ENCODE measurements around the gene OPTN. TPM values are rescaled to one million over a fixed set of nuclear protein-coding genes. Genes with fewer than 3 reads are reported as not detected.
"Not testable (repeated sequence)": the region's sequence is repeated elsewhere in the genome, so short reads cannot be mapped to it uniquely, and the experiment has no call there.

Gene OPTN
- 30.3 TPM for polyA plus RNA-seq (ENCODE audit: insufficient read length)

GRCh38 chr10:13099666-13100348 lies at the start of gene OPTN:
Gene OPTN (plus strand): TSS chr10:13100163. CDS start chr10:13109123, 8,960 bp downstream.
- no peak for DNase-seq (ENCODE audit: low read depth)

GRCh38 chr10:13051126-13051694 lies 48.8 kb upstream of the OPTN start:
- DNase-seq (ENCODE audit: low read depth) = no peak

GRCh38 chr10:13053208-13053607 lies 46.8 kb upstream of the OPTN start:
- not testable (repeated sequence) for DNase-seq (ENCODE audit: low read depth)

GRCh38 chr10:13053794-13054462 lies 46.0 kb upstream of the OPTN start:
- no peak for DNase-seq (ENCODE audit: low read depth)

- DNase-seq (ENCODE audit: low read depth) = no peak
Observed at GRCh38 chr10:13054844-13055243, 45.1 kb upstream of the OPTN start.

- no peak for DNase-seq (ENCODE audit: low read depth)
Observed at GRCh38 chr10:13056456-13057077, 43.4 kb upstream of the OPTN start.

- no peak for DNase-seq (ENCODE audit: low read depth)
Observed at GRCh38 chr10:13062803-13063202, 37.2 kb upstream of the OPTN start.

GRCh38 chr10:13066527-13066926 lies 33.4 kb upstream of the OPTN start:
- DNase-seq (ENCODE audit: low read depth) = no peak

- DNase-seq (ENCODE audit: low read depth) = no peak
Observed at GRCh38 chr10:13067431-13067830, 32.5 kb upstream of the OPTN start.

GRCh38 chr10:13068071-13068470 lies 31.9 kb upstream of the OPTN start:
- no peak for DNase-seq (ENCODE audit: low read depth)

GRCh38 chr10:13068484-13068883 lies 31.5 kb upstream of the OPTN start:
- DNase-seq (ENCODE audit: low read depth) = no peak

- no peak for DNase-seq (ENCODE audit: low read depth)
Observed at GRCh38 chr10:13072339-13072738, 27.6 kb upstream of the OPTN start.

- DNase-seq (ENCODE audit: low read depth) = no peak
Observed at GRCh38 chr10:13074563-13075451, 25.2 kb upstream of the OPTN start.

- DNase-seq (ENCODE audit: low read depth) = no peak
Observed at GRCh38 chr10:13078912-13079775, 20.8 kb upstream of the OPTN start.

- DNase-seq (ENCODE audit: low read depth) = no peak
Observed at GRCh38 chr10:13079776-13080050, 20.2 kb upstream of the OPTN start.

GRCh38 chr10:13080643-13081042 lies 19.3 kb upstream of the OPTN start:
- DNase-seq (ENCODE audit: low read depth) = no peak

GRCh38 chr10:13083700-13084099 lies 16.3 kb upstream of the OPTN start:
- not testable (repeated sequence) for DNase-seq (ENCODE audit: low read depth)

GRCh38 chr10:13086056-13086455 lies 13.9 kb upstream of the OPTN start:
- no peak for DNase-seq (ENCODE audit: low read depth)

- no peak for DNase-seq (ENCODE audit: low read depth)
Observed at GRCh38 chr10:13087601-13087985, 12.4 kb upstream of the OPTN start.

GRCh38 chr10:13087986-13088618 lies 11.9 kb upstream of the OPTN start:
- DNase-seq (ENCODE audit: low read depth) = no peak
